SH-SY5Y (cell line): Measurements from ENCODE around the gene GSTA1.

Experiments
- GATA2 ChIP-seq: IDR thresholded peaks from 2 replicates; pipeline ENCODE4 v1.6.1; 2011; ENCODE audit warnings: mild to moderate bottlenecking, low read depth, low read length
- GATA3 ChIP-seq: IDR thresholded peaks from 2 replicates; pipeline ENCODE4 v1.6.1; 2011; ENCODE audit warnings: low read depth, mild to moderate bottlenecking, low read length, moderate library complexity

DNA sequence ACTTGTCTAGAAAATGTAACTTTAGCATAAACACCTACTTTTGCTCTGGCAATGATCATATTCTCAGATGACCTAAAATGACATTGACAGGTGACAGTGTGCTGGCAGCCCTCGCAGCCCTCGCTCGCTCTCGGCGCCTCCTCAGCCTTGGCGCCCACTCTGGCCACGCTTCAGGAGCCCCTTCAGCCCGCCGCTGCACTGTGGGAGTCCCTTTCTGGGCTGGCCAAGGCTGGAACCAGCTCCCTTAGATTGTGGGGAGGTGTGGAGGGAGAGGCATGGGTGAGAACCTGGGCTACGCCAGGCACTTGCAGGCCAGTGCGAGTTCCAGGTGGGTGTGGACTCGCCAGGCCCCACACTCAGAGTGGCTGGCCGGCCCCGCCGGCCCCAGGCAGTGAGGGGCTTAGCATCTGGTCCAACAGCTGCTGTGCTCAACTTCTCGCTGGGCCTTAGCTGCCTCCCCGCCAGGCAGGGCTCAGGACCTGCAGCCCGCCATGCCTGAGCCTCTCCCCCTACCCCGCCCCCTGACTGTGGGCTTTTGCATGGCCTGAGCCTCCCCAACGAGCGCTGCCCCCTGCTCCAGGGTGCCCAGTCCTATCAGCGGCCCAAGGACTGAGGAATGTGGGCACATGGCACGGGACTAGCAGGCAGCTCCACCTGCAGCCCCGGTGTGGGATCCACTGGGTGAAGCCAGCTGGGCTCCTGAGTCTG lies 17.2 kb downstream of the GSTA1 start:
- TF ChIP-seq GATA2 (no peak), GATA3 (no peak)
